GM23338 (cell line): ENCODE measurements around the gene WNK1. TPM values are rescaled to one million over a fixed set of nuclear protein-coding genes. Genes with fewer than 3 reads are reported as not detected.

Experiments
- ATAC-seq: fragments of 200-7000 bp; cut with Tn5 transposase; 3 replicates; pipeline ENCODE4 v1.9.1; 2020
- DNase-seq: peaks from one replicate; pipeline ENCODE4 v3.0.0-alpha.2; 2015; ENCODE audit warnings: low spot score
- H2AFZ ChIP-seq: fragments of 200-600 bp; sonication (generic); 2 replicates; pipeline ENCODE4 v1.8.0; 2016; ENCODE audit warnings: antibody characterized with exemption, mild to moderate bottlenecking, moderate library complexity
- H3F3A ChIP-seq: fragments of 200-600 bp; sonication (generic); replicated peaks from 2 replicates; pipeline ENCODE4 v1.8.0; 2017; ENCODE audit warnings: antibody characterized with exemption, mixed run types, low read depth
- H3K27ac ChIP-seq: fragments of 200-600 bp; sonication (generic); 2 replicates; pipeline ENCODE4 v1.6.1; 2016; ENCODE audit warnings: low read depth
- H3K27me3 ChIP-seq: fragments of 200-600 bp; sonication (generic); 2 replicates; pipeline ENCODE4 v1.8.0; 2016; ENCODE audit warnings: mild to moderate bottlenecking, mixed run types, moderate library complexity; ENCODE audit not compliant: insufficient read depth
- H3K36me3 ChIP-seq: fragments of 200-600 bp; sonication (generic); 2 replicates; pipeline ENCODE4 v1.8.0; 2016; ENCODE audit warnings: mild to moderate bottlenecking; ENCODE audit not compliant: insufficient read depth
- H3K4me1 ChIP-seq: fragments of 200-600 bp; sonication (generic); 2 replicates; pipeline ENCODE4 v1.8.0; 2016; ENCODE audit warnings: mild to moderate bottlenecking, moderate library complexity; ENCODE audit not compliant: insufficient read depth
- H3K4me2 ChIP-seq: fragments of 200-600 bp; sonication (generic); 2 replicates; pipeline ENCODE4 v1.7.1; 2017; ENCODE audit warnings: mixed run types
- H3K4me3 ChIP-seq: fragments of 200-600 bp; sonication (generic); 2 replicates; pipeline ENCODE4 v1.6.1; 2016; ENCODE audit warnings: mixed run types
- H3K79me2 ChIP-seq: fragments of 200-600 bp; sonication (generic); replicated peaks from 2 replicates; pipeline ENCODE4 v1.8.0; 2017; ENCODE audit warnings: mild to moderate bottlenecking; ENCODE audit not compliant: insufficient read depth
- H3K9me2 ChIP-seq: fragments of 200-600 bp; sonication (generic); 2 replicates; pipeline ENCODE4 v1.8.0; 2017; ENCODE audit not compliant: insufficient read depth
- H4K20me1 ChIP-seq: fragments of 200-600 bp; sonication (generic); replicated peaks from 2 replicates; pipeline ENCODE4 v1.8.0; 2017; ENCODE audit warnings: mild to moderate bottlenecking; ENCODE audit not compliant: insufficient read depth
- H3K27ac Mint-ChIP-seq: 2 replicates; pipeline ENCODE4 v1.8.0; 2020; ENCODE audit warnings: inconsistent platforms, mild to moderate bottlenecking, moderate library complexity, mixed read lengths
- H3K27me3 Mint-ChIP-seq: 3 replicates; pipeline ENCODE4 v1.8.0; 2022; ENCODE audit warnings: low read depth, mild to moderate bottlenecking, moderate library complexity, mixed read lengths, inconsistent platforms; ENCODE audit not compliant: insufficient read depth, poor library complexity
- H3K36me3 Mint-ChIP-seq: 3 replicates; pipeline ENCODE4 v1.8.0; 2021; ENCODE audit warnings: low read depth, mild to moderate bottlenecking, inconsistent platforms, moderate library complexity, mixed read lengths
- H3K4me1 Mint-ChIP-seq: 3 replicates; pipeline ENCODE4 v1.8.0; 2020; ENCODE audit warnings: mild to moderate bottlenecking, inconsistent platforms, mixed read lengths
- H3K4me3 Mint-ChIP-seq: 3 replicates; pipeline ENCODE4 v1.8.0; 2021; ENCODE audit warnings: moderate library complexity, mild to moderate bottlenecking, inconsistent platforms, mixed read lengths
- H3K9me3 Mint-ChIP-seq: 3 replicates; pipeline ENCODE4 v1.8.0; 2020; ENCODE audit warnings: moderate library complexity, mild to moderate bottlenecking, inconsistent platforms, mixed read lengths
- CREB1 ChIP-seq: fragments of 250-450 bp; sonication (Bioruptor Pico); IDR thresholded peaks from 2 replicates; pipeline ENCODE4 v1.5.0; 2020; ENCODE audit warnings: low read depth, mild to moderate bottlenecking, moderate library complexity
- CTCF ChIP-seq, 2 experiments: fragments of 200-600 bp in 1 of 2; sonication (generic) in 1 of 2; conservative IDR thresholded peaks; 2 replicates each; pipeline versions ENCODE4 v1.5.1 to v1.6.1; 2016 to 2017; ENCODE audit warnings: antibody characterized with exemption in 2 of 2, low read depth in 2 of 2, mild to moderate bottlenecking in 2 of 2, moderate library complexity in 1 of 2
- EZH2 ChIP-seq: fragments of 200-600 bp; sonication (generic); IDR thresholded peaks from one replicate; pipeline ENCODE4 v1.8.0; 2017; ENCODE audit warnings: antibody characterized with exemption, mild to moderate bottlenecking, low read depth; ENCODE audit not compliant: unreplicated experiment
- EZH2phosphoT487 ChIP-seq: fragments of 200-600 bp; sonication (generic); IDR thresholded peaks from one replicate; pipeline ENCODE4 v1.8.1; 2018; ENCODE audit warnings: antibody characterized with exemption; ENCODE audit not compliant: unreplicated experiment
- NANOG ChIP-seq: IDR thresholded peaks from 2 replicates; pipeline ENCODE4 v1.6.1; 2016; ENCODE audit warnings: antibody characterized with exemption, borderline replicate concordance
- POLR2AphosphoS5 ChIP-seq: IDR thresholded peaks from 2 replicates; pipeline ENCODE4 v1.6.1; 2016; ENCODE audit warnings: antibody characterized with exemption, low read depth
- ZNF114 ChIP-seq: fragments of 250-450 bp; sonication (Bioruptor Pico); IDR thresholded peaks from 2 replicates; pipeline ENCODE4 v1.5.0; 2020; ENCODE audit warnings: mild to moderate bottlenecking, moderate library complexity
- ZNF331 ChIP-seq: fragments of 250-450 bp; sonication (Bioruptor Pico); IDR thresholded peaks from 2 replicates; pipeline ENCODE4 v1.5.0; 2020; ENCODE audit warnings: low read depth, mild to moderate bottlenecking, moderate library complexity
- polyA plus RNA-seq: library from polyadenylated mRNA; unstranded; fragments of >200 nt; fragmentation: Nextera tagmentation; extraction: Ambion mirVana; gene quantifications from 2 replicates; pipeline ENCODE4 v1.2.1, GENCODE V29; 2016
- total RNA-seq: library from RNA; depleted of rRNA; stranded (reverse); fragments of >200 nt; shearing (Covaris generic); gene quantifications from 2 replicates; pipeline ENCODE4 v1.2.3, GENCODE V29; 2014
- TF ChIP-seq, protein P1 (sequence below): IDR thresholded peaks from 2 replicates; pipeline ENCODE4 v1.6.1; 2016; ENCODE audit warnings: antibody characterized with exemption
- TF ChIP-seq, protein P2 (sequence below): fragments of 250-450 bp; sonication (Bioruptor Pico); IDR thresholded peaks from 2 replicates; pipeline ENCODE4 v1.5.0; 2020; ENCODE audit warnings: mild to moderate bottlenecking, moderate library complexity

The WNK1 gene
- total and polyA plus RNA-seq, 2 experiments from 2014 or later, result 86.8 to 114 TPM

GRCh38 chr12:857611-858010 lies 105.2 kb downstream of the WNK1 start:
- no peak for DNase-seq
- Histone ChIP-seq H3K4me1 (no peaks in the 10 kb centered on the region), H3K36me3 (peaks cover 17% of the 10 kb centered on the region; the same call in 1 of the 2 replicates), H3K79me2 (peaks cover 10% of the 10 kb centered on the region; the same call in 1 of the 2 replicates), H3K4me2 (no peak overlapping the region), H4K20me1 (no peaks in the 10 kb centered on the region; the same call in 1 of the 2 replicates), H3K4me3 (no peak overlapping the region), H3K27me3 (no peaks in the 10 kb centered on the region), H3K27ac (no peak overlapping the region), H2AFZ (no peak overlapping the region), H3K9me2 (no peaks in the 10 kb centered on the region), H3F3A (no peaks in the 10 kb centered on the region)
- Mint-ChIP-seq H3K27me3 (peaks cover 2% of the 10 kb centered on the region), H3K9me3 (no peaks in the 10 kb centered on the region), H3K27ac (no peak overlapping the region), H3K4me3 (no peak overlapping the region), H3K4me1 (no peaks in the 10 kb centered on the region), H3K36me3 (peaks cover 39% of the 10 kb centered on the region)
- no peak for TF ChIP-seq POLR2AphosphoS5
- no peak for TF ChIP-seq EZH2phosphoT487
- no peak for TF ChIP-seq CTCF (conservative IDR thresholded peaks at IDR 0.05; ENCODE audit: low read depth in 2 of 2)
- no peak for TF ChIP-seq ZNF331
- TF ChIP-seq, protein P1, sequence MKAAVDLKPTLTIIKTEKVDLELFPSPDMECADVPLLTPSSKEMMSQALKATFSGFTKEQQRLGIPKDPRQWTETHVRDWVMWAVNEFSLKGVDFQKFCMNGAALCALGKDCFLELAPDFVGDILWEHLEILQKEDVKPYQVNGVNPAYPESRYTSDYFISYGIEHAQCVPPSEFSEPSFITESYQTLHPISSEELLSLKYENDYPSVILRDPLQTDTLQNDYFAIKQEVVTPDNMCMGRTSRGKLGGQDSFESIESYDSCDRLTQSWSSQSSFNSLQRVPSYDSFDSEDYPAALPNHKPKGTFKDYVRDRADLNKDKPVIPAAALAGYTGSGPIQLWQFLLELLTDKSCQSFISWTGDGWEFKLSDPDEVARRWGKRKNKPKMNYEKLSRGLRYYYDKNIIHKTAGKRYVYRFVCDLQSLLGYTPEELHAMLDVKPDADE, result no peak
- no peak for TF ChIP-seq NANOG
- TF ChIP-seq, protein P2, sequence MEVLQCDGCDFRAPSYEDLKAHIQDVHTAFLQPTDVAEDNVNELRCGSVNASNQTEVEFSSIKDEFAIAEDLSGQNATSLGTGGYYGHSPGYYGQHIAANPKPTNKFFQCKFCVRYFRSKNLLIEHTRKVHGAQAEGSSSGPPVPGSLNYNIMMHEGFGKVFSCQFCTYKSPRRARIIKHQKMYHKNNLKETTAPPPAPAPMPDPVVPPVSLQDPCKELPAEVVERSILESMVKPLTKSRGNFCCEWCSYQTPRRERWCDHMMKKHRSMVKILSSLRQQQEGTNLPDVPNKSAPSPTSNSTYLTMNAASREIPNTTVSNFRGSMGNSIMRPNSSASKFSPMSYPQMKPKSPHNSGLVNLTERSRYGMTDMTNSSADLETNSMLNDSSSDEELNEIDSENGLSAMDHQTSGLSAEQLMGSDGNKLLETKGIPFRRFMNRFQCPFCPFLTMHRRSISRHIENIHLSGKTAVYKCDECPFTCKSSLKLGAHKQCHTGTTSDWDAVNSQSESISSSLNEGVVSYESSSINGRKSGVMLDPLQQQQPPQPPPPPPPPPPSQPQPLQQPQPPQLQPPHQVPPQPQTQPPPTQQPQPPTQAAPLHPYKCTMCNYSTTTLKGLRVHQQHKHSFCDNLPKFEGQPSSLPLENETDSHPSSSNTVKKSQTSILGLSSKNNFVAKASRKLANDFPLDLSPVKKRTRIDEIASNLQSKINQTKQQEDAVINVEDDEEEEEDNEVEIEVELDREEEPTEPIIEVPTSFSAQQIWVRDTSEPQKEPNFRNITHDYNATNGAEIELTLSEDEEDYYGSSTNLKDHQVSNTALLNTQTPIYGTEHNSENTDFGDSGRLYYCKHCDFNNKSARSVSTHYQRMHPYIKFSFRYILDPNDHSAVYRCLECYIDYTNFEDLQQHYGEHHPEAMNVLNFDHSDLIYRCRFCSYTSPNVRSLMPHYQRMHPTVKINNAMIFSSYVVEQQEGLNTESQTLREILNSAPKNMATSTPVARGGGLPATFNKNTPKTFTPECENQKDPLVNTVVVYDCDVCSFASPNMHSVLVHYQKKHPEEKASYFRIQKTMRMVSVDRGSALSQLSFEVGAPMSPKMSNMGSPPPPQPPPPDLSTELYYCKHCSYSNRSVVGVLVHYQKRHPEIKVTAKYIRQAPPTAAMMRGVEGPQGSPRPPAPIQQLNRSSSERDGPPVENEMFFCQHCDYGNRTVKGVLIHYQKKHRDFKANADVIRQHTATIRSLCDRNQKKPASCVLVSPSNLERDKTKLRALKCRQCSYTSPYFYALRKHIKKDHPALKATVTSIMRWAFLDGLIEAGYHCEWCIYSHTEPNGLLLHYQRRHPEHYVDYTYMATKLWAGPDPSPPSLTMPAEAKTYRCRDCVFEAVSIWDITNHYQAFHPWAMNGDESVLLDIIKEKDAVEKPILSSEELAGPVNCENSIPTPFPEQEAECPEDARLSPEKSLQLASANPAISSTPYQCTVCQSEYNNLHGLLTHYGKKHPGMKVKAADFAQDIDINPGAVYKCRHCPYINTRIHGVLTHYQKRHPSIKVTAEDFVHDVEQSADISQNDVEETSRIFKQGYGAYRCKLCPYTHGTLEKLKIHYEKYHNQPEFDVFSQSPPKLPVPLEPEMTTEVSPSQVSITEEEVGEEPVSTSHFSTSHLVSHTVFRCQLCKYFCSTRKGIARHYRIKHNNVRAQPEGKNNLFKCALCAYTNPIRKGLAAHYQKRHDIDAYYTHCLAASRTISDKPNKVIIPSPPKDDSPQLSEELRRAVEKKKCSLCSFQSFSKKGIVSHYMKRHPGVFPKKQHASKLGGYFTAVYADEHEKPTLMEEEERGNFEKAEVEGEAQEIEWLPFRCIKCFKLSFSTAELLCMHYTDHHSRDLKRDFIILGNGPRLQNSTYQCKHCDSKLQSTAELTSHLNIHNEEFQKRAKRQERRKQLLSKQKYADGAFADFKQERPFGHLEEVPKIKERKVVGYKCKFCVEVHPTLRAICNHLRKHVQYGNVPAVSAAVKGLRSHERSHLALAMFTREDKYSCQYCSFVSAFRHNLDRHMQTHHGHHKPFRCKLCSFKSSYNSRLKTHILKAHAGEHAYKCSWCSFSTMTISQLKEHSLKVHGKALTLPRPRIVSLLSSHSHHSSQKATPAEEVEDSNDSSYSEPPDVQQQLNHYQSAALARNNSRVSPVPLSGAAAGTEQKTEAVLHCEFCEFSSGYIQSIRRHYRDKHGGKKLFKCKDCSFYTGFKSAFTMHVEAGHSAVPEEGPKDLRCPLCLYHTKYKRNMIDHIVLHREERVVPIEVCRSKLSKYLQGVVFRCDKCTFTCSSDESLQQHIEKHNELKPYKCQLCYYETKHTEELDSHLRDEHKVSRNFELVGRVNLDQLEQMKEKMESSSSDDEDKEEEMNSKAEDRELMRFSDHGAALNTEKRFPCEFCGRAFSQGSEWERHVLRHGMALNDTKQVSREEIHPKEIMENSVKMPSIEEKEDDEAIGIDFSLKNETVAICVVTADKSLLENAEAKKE (CRISPR knock-in tag), result no peak
- no peak for TF ChIP-seq CREB1
- no peak for TF ChIP-seq ZNF114 (CRISPR knock-in tag)
- no peak for TF ChIP-seq EZH2
- no peak for ATAC-seq
